HG02610 (cell line): ENCODE measurements around the gene CCDC34.

Experiments used
- ATAC-seq: cut with Tn5 transposase; IDR thresholded peaks from one replicate; pipeline ENCODE4 v1.9.1; 2021; ENCODE audit warnings: mild to moderate bottlenecking, moderate library complexity; ENCODE audit not compliant: unreplicated experiment

The CCDC34 gene

GRCh38 chr11:27392278-27393114 is 29.5 kb upstream of the CCDC34 start:
- ATAC-seq, result no peak

DNA sequence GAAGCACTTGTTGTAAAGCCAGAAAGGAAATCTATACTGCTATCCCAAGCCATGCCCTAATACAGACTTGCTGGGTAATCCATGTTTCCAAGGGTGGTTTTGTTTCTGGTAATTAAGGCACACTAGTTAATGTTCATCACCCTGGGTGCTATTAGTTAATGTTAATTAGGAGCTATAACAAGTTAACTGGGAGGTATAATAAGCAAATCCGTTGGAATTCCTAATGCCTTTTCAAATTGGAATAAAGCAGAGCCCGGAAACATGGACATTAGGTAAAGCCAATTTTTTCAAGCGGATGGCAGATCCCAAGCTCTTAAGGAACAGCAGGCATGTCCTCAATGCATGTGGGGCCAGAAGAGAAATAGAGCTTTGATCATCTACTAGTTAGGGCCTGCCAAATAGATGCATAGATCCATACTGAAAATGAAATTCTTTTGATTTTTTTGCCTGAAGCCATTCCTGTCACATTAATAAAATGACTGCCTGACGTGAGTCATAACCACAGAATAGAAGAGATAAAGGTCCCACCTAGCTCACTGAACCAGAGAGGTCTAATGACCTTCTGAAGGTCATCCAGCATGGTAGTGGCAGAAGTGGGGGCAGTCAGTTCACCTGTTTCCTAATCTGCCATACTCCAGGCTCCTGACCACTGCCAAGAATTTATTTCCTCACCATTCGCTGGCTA is 28.5 kb upstream of the CCDC34 start:
- no peak for ATAC-seq

- ATAC-seq, result no peak
Measured at GRCh38 chr11:27390318-27391295, 27.6 kb upstream of the CCDC34 start.

GRCh38 chr11:27388869-27389268 is 25.9 kb upstream of the CCDC34 start:
- ATAC-seq, result no peak

DNA sequence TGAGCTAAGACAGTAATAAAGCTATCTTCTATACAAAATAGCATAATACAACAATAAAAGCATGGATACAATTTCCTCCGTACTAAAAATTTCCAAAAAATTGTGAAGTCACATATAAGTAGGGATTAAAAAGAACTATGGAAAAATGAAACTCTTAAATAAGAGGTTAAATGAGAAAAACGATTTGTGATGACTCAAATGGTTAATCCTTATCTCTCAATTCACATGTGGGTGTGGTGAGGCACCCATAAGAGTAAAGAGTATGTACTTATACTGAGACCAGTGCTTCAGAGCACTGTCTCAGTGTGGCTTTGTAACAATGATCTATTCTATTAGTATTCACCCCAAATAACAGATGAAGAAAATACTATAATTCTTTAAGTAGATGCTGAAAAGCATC is 25.0 kb upstream of the CCDC34 start:
- ATAC-seq, result no peak

- ATAC-seq, result no peak
Measured at GRCh38 chr11:27387362-27387761, 24.3 kb upstream of the CCDC34 start.

DNA sequence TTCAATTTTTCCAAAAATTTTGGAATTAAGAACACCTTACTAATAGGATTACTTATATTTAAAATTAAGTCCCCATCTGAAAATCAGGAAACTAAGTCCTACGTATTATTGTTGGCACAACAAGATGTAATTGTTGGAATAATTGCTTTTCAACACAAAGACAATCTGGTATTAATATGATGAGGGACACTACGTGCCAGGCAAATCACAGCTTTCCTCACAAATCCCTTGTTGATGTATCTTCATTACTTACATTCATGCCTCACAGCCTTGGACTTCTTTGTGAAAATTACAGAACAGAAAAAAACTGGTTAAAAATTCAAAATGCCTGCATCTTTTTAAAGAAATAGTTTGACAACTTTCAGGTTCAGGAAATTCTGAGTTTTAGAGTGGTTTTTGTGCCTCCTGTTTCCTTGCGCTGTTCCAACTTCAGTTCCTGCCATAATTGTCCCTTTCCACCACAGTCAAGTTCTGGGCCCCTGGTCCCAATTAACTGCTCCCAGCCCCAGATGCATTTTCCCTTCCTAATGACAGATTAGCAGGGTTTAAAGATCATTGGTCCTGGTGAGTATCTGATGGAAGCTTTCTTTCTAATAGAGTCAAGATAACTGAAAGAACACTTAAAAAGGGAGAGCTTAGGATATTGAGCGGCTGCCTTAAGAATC is 23.3 kb upstream of the CCDC34 start:
- no peak for ATAC-seq

GRCh38 chr11:27385245-27385644 is 22.2 kb upstream of the CCDC34 start:
- ATAC-seq, result no peak

GRCh38 chr11:27384227-27384626 is 21.2 kb upstream of the CCDC34 start:
- no peak for ATAC-seq

DNA sequence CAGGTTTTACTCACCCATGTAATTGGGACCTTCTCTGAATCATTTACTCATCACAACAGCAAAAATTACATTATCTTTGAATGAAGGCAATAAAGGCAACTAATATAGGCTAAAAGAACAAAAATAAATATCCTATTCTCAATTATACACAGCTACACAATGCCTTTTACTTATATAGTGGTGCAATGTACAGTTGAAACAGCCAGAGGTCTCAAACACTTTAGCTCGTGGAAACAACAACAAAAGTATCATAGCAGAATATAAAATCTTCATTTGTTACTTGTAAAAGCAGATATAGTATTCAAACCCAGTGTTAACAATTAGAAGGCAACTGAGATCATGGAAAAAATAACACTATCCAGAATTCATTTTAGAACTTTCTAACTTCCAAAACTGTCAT is 20.6 kb upstream of the CCDC34 start:
- no peak for ATAC-seq

DNA sequence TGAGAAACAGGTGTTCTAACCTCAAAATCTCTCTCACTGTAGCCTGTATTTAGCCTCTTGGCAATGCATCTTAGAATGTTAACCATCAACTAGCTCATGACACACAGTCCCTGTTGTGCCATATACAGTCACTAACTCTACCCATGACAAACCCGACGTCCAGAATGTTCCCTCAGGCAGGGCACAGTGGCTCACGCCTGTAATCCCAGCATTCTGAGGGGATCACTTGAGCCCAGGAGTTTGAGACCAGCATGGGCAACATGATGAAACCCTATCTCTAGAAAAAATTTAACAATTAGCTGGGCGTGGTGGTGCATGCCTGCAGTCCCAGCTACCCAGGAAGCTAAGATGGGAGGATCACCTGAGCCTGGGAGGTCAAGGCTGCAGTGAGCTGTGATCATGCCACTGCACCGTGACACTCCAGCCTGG is 18.2 kb upstream of the CCDC34 start:
- no peak for ATAC-seq

DNA sequence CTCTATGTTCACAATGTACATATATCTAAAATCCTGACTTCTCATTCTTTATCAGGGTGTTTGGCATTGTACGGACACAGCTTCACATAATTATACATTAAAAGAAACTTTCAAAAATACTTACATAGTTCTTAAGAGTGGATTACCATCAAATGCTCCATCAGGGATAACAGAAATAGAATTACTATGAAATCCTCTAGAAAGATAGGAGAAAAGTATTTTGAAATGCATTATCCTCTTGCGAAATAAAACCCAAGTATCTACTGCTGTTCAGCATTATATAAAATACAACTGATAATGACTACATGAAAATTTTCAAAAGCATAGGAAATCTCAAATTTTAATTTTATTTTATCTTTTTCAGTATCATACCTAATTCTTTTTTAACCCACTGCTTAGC is 17.8 kb upstream of the CCDC34 start:
- no peak for ATAC-seq

- no peak for ATAC-seq
Measured at GRCh38 chr11:27379449-27379848, 16.4 kb upstream of the CCDC34 start.

DNA sequence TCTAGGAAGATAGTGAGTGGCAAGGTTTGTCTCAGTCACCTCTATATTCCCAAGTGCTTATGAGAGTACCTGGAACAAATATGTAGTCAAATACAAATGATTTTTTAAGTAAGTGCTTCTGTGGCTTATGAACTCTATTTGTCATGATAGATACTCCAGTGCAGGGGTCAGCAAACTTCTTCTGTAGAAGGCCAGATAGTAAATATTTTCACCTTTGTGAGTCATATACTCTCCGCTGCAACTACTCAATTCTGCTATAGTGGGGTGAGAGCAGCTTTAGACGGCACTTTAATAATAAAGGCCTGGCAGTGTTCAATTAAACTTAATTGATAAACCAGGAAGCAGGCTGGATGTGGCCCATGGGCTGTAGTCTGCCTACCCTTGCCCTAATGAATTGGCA is 12.4 kb upstream of the CCDC34 start:
- ATAC-seq, result no peak

- ATAC-seq, result no peak
Measured at GRCh38 chr11:27373856-27374602, 11.0 kb upstream of the CCDC34 start.

DNA sequence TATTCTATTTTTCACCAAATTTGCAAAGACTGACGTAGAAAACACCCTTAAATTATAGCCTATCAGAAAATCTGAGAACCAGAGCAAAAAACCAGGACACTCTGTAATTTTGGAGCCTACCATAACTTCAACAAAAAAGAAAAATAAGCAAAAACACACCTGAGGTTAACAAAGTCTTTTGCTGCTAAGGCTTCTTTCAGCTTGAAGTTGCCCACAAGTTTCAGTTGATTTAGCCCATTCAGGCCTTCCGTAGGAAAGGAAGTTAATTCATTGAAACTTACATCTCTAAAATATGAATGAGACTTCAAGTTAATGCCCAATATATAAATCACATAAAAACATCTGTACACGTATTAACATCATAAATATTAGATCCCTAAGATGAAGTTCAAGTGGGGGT is 10.4 kb upstream of the CCDC34 start:
- no peak for ATAC-seq

GRCh38 chr11:27372164-27372563 is 9.1 kb upstream of the CCDC34 start:
- ATAC-seq, result no peak

- no peak for ATAC-seq
Measured at GRCh38 chr11:27371489-27371888, 8.5 kb upstream of the CCDC34 start.

GRCh38 chr11:27370374-27370773 is 7.4 kb upstream of the CCDC34 start:
- ATAC-seq, result no peak

DNA sequence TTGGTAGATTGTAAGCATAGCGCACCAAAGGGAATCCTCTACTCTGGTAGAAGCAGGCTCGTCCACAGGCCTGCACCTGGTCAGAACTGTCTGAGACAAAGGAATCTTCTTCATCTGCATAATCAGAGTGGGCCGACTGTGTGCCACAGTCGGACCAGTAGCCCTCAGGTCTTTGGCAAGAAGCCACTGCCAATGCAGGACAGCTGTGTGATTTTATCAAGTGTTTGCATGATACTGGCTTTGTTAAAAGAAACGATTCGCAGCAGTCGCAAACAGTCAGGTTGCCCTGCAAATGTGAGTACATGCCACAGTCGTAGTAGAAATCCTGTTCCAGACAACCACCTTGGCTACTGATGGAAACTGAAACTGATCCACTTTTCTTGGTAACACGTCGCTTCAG is 4.9 kb upstream of the CCDC34 start:
- no peak for ATAC-seq
